ENCODE data around the gene C12orf42.
"Not testable (repeated sequence)": the region's sequence is repeated elsewhere in the genome, so short reads cannot be mapped to it uniquely, and the experiment has no call there.

Gene C12orf42

DNA sequence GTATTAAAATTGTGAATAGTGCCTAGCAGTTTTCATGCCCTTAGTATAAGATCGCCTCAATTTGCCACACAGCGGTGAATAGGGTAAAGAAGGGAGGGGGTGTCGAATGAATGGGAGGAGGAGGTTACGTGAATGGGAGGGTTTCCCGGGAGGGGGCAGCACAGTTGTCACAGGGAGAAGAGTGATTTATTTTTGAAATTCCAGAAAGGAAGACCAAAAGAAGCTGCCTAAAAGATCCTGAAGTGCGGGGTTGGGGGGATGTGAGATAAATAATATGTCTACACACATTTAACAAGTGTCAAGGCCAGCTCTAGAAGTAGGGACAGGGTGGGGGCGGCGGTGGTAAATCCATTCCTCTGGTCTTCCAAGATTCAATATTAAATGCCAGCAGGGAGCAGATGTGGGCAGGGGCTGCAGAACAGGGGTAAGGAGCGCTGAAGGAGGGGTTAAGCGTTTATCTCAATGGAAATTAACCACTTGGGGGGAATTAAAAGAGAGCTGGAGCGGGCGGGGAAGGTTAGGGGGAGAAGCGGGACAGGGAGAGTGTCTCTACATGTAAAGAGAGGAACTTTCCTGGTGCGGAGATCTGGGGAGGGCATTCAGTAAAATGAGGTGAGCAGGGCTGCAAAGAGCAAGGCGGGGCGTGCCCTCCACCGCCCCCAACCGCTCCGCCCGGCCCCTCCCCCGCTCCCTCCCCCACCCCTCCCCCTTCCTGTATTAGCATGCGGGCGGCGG lies 867 bp downstream of the C12orf42 start:
- no peak for DNase-seq (ENCODE audit: low read depth in 2 of 2)

DNA sequence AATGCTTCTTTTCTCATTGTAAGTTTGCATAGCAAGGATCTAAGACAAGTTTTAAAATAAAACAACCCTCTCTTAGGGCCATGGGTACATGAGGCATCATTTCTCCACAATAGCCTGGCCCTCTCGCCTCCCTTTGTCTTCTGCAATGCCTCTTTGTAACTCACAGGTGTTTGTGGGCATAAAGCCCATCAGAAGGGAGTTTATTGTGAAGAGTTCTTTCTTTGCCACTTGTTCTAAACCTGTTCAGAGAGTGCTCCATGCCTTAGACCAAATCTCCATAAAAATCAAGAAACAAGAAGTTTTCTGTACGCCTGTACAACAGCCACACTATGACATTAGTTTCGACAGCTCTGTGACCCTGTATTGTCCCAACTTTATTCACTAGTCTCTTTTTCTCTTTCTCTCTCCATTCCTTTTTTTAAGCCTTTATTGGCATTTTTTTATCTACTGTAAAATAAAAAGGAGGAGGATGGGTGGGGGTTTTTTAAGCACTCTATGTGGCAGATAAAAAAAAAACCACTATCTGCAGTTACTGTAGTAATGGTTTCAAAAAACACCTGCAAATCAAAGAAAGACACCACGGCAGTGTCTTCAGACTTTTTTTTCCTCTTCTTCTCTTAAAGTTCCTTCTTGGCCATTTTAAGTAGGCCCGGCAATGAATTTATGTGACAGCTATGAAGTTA lies 1.6 kb downstream of the C12orf42 start:
- no peak for DNase-seq (ENCODE audit: low read depth in 2 of 2)

DNA sequence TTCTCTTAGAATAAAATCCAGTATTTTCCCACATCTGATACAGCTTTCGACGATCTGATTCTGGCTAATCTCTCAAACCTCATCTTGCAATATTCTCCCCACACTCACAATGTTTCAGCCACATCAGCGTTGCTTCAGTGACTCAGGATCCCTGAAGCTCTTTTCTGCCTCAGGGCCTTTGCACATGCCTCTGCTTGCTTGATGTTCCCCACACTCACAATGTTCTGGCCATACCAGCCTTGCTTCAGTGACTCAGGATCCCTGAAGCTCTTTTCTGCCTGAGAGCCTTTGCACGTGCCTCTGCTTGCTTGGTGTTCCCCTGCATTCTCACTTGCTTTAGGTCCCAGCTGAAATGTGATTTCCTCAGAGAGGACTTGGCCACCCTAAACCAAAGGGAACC lies 2.6 kb downstream of the C12orf42 start:
- DNase-seq (ENCODE audit: low read depth in 2 of 2) = no peak

DNA sequence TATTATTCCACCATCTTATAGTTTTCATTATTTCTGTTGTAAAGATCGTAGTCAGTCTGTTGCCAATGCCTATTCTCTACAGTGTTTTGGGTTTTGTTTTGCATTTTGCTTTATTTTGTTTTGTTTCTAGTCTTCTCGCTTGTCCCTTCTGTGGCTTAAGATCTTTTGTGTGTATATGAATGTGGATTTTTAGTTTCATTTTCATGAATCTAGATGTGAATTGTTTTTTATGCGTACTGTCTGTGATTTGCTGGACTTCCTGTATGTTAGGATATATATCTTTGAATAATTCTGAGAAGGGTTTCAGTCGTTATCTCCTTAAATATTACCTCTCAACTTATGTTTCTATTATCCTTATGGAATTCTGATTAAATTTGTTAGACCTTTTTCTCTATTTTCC lies 13.4 kb downstream of the C12orf42 start:
- DNase-seq (ENCODE audit: low read depth in 2 of 2) = no peak

DNA sequence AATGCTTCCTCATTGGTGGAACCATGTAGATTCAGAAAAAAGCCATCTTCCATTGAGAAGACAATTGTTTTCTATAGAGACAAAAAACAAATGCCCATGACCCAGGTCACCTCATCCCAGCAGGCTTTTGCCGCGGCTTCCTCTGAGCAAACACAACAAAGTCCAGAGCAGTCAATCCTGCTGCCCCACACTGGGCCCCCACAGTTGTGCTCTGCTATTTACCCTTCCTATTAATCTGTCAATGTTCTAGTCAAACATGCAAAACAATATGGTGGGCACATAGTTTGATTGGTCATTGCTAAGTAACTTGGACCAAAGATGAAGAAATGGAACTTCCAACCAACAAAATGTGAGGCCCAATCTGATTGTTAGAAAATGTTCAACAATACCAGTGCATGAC lies 20.7 kb downstream of the C12orf42 start:
- no peak for DNase-seq (ENCODE audit: low read depth in 2 of 2)

DNA sequence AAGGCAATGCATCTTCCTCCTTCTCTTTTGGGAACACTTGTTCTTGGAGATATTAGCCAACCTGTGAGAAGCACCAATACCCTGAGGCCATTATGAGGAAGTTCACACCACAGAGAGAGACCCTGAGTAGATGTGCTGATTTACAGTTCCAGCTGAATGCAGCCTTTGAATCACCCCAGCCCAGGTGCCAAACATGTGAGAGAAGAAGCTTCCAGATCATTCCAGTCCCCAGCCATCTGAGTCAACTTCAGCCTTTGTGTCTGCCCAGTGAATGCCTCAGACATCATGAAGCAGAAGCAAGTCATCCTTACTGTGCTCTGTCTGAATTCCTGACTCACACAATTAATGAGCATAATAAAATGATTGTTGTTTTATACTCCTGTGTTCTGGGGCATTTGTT lies 25.1 kb downstream of the C12orf42 start:
- no peak for DNase-seq (ENCODE audit: low read depth in 2 of 2)

DNA sequence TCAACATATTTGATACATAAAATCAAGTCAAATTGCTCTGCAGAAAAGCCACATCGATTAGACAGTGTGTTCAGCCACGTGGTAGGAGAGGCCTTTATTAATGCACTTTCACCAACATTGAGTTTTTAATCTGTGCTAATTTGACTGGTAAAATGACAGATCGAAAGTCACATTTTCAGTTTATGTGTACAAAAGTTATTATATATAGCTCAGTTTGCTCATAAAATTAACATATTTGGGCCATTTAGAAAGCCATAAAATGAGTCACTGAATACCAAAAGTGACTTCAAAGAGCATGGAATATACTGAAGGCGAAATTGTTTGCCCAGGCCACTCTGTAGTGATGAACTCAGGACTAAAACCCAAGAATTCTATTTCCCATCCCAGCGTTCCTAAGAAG lies 26.0 kb downstream of the C12orf42 start:
- DNase-seq (ENCODE audit: low read depth in 2 of 2) = no peak

DNA sequence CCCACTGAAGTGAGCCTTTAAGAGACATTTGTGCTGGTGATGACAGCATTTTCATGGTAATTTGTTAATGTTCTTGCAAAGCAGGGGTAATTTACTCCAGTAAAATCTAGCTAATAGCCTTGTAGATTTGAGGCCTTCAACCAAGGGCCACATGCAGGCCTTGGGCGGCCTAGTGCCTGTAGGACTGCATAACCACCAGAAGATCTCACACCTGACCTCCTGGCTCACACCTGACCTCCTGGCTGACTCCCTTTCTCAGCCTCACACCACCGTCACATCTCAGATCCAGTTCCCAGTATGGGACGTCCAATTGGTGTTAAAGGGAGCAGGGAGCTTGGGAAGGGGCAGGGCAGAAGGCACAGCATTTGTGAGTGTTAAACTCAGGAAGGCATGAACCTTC lies 26.9 kb downstream of the C12orf42 start:
- DNase-seq (ENCODE audit: low read depth in 2 of 2) = no peak

DNA sequence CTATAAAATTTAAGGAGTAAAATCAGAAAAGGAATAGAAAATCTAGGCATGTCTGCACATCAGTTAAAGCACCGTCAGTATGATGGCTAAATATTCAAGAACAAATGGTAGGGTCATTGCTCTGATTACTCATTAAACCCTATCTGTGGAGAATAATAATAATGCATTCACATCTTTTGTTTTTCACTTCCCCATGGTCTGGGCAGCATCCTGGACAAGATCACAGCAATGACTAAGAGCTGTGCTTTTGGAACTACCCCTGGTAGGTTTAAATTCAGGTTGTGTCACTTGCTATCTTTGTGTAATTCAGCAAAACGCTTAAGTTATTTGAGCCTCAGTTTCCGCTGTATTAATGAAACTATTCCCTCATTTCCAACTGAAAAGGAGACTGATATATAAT lies 33.1 kb downstream of the C12orf42 start:
- DNase-seq (ENCODE audit: low read depth in 2 of 2) = no peak

DNA sequence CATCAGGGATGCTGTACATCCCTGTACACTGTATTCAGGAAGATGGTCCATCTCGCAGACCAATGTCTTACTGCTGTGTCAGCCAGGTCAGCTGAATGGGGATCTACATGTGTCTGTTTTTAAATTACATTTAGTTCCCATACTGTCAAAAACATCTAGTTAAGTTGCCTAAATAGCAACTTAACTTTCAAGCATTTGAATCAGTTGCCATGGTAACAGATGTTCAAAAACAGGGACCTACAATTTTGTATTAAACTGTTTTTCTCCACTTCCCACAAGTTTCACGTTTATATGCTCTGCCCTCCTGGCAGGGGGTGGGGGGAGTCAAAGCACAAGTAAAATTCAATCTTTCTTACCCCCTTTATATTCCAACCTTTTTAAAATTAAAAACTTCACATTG lies 38.3 kb downstream of the C12orf42 start:
- DNase-seq (ENCODE audit: low read depth in 2 of 2) = no peak

DNA sequence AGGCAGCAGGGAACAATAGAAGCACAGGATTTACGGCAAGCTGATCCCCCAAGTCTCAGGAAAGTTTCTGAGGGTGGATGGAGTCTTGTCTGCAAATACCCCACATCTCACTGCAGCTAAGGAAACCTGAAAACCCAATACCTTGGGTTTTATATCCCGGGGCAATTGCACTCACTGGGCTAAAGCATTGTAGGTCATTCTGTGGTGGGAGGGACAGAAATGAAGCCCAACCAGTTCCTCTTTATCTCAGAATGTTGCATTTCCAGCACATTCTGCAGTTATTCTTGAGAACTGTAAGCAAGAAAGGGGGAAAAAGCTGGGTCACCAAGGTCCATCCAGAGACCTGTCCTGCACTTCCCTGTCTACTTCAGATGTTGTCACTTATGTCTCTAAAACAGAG lies 39.8 kb downstream of the C12orf42 start:
- no peak for DNase-seq (ENCODE audit: low read depth in 2 of 2)

DNA sequence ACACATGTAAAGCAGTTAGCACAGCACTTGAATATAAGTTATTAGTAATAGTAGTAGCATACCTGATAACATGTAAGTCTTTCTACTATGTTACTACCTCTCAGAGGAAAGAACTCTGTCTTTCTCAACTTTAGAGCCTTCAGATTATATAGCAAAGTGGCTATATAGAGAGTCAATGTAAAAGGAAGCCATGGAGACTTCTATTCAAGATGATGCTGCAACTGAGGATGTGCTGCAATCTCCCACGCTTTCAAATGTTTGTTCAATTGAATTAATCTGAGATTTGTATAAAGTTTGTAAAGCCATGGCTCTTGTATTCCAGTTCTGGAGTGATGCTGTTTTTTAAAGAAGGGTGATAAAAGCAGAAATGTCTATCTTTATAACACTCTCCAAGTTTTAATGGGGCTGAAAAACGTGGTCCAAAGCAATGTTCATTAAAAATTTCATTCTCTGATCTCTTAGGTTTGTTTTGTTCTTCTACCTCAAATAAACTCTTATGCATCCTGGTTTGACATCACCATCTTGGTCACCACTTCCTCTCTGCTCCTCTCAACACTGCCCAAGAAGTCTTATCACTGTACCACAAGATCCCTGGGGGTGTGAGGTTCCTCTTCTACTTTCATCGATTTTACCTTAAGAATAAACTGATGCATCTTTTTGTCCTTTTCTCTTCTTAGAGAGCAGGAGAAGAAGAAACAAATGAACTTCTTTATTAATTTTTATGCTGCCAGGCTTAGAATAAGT lies 40.6 kb downstream of the C12orf42 start:
- no peak for DNase-seq (ENCODE audit: low read depth in 2 of 2)

DNA sequence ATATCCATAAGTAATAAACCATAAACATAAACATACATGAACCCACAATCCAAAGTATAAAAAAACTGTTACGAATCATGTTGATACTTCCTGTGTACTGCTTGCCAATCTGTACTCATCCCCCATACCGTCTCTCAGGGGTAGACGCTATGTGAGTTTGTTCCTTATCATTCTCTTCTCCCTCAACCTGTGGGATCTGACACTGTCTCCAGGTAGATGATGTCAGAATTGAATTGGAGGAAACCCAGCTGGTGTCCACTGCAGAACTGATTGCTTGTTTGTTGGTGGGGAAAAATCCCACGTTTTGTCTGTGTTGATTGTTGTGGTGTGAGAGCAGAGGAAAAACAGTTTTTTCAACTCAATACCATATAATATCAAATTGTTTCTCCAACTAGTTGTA lies 50.8 kb downstream of the C12orf42 start:
- no peak for DNase-seq (ENCODE audit: low read depth in 2 of 2)

DNA sequence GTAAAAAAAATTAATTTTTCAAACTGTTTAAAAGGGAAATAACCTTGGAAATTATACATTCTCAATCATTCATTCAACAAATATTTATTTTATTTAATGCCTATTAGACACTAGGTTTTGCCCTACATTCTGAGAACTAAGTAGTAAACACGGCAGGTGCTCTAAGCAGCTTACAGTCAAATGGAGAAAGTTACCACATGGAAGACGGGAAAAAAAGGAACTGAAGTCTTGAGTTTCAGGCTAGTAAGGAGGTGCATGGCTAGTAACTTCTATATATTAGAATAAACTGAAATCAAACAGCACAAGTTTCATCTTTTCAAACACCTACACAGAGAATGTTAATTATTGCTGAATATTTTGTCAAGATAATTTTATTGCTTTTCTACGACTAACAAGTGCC lies 52.9 kb downstream of the C12orf42 start:
- no peak for DNase-seq (ENCODE audit: low read depth in 2 of 2)

DNA sequence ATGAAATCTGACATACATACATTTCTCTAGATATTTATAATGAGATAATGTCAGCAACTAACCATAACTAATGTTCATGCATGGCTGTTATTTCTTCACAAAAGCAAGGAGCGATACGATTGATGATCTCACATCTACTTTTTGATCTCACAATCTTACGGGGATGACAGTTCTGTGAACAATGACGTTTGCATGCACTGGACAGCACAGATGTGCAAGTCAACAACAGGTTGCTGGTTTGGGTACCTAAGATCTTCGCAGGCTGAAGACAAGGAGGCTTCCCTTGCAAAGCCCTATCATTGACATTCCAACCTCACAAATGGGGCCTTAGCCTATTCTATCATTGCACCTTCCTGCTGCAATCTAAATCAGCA lies 53.6 kb downstream of the C12orf42 start:
- no peak for DNase-seq (ENCODE audit: low read depth in 2 of 2)

DNA sequence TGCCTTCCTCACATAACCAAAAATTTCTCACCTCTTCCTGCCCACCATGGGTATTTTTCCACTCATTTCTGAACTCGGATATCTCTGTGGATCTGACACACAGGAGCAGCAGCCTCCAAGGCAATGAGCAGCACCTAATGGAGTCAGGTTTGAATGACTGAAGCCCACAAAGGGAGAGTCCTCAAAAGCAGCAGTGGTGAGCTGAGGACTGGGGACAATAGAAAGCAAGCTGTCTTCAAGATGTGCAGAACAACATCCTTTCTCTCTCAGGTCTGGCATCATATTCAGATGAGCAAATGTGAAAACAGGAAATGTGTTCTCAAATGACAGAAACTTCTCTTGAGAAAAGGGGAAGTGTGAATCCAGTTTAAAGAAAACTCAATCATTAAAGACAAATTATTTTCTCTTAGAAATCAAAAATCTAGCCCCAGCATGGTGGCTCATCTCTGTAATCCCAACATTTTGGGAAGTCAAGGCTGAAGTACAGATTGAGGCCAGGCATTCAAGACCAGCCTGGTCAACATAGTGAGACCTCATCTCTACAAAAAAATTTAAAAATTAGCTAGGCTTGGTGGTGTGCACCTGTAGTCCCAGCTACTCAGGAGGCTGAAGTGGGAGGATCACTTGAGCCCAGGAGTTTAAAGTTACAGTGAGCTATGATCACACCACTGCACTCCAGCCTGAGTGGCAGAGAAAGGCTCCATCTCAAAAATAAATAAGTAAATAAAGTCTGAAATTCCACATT lies 54.2 kb downstream of the C12orf42 start:
- DNase-seq (ENCODE audit: low read depth in 2 of 2) = no peak

DNA sequence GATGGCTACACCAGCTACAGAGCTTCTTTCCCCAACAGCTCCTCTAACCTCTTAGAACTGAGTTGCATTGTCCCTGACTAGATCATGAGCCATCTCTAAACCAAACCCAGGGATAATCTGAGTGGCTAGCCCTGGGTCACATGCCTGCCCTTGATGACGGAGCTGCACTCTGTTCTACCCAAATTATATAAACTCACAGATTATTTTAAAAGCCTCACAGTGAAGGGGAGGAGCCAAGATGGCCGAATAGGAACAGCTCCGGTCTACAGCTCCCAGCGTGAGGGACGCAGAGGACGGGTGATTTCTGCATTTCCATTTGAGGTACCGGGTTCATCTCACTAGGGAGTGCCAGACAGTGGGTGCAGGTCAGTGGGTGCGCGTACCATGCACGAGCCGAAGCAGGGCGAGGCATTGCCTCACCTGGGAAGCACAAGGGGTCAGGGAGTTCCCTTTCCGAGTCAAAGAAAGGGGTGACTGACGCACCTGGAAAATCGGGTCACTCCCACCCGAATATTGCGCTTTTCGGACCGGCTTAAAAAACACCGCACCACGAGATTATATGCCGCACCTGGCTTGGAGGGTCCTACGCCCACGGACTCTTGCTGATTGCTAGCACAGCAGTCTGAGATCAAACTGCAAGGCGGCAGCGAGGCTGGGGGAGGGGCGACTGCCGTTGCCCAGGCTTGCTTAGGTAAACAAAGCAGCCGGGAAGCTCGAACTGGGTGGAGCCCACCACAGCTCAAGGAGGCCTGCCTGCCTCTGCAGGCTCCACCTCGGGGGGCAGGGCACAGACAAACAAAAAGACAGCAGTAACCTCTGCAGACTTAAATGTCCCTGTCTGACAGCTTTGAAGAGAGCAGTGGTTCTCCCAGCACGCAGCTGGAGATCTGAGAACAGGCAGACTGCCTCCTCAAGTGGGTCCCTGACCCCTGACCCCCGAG lies 61.3 kb downstream of the C12orf42 start:
- not testable (repeated sequence) for DNase-seq (ENCODE audit: low read depth in 2 of 2)

DNA sequence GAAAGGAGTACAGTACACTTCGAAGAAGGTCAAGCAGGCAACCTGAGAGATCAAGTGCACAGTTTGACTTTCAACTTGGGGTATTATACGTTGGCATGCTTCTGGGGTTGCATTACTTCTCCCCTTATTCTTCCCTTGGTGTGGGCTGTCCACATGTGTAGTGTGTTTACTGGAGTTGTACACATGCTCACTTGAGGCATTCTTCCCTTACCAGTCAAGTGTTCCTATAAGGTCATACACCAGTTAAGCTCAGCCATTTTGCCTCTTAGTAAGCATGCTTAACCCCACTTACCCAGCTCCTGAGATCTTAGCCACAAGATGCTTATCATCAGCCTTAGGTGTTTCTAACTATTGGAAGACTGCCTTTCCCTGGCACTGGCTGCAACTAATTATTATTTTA lies 63.8 kb downstream of the C12orf42 start:
- no peak for DNase-seq (ENCODE audit: low read depth in 2 of 2)

DNA sequence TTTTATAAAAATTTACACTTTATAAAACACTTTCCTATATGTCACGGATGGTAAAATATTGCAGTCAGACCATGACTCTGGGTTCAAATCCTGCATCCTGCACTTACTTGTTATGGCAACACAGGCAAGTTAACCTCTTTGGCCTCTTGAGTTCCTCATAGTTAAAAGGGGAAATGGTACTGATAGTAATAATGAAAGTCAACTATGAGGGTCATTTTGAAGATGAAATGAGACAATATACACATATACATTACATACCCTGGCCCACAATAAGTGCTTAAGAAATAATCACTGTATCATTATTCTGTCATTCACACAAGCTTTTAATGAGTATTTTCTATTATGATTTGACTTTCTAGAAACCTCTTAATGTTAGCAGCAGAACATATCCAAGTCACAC lies 64.4 kb downstream of the C12orf42 start:
- no peak for DNase-seq (ENCODE audit: low read depth in 2 of 2)

DNA sequence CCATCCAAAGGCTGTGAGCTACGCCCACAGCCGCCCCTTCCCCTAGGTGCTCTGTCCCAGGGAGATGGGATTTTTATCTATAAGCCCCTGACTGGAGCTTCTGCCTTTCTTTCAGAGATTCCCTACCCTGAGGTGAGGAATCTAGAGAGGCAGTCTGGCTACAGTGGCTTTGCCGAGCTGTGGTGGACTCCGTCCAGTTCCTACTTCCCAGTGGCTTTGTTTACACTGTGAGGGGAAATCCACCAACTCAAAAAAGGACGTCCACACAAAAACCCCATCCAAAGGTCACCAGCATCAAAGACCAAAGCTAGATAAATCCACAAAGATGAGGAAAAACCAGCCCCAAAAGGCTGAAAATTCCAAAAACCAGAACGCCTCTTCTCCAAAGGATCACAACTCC lies 70.1 kb downstream of the C12orf42 start:
- DNase-seq (ENCODE audit: low read depth in 2 of 2) = not testable (repeated sequence)

Data from stimulated activated CD4-positive, alpha-beta T cell treated with anti-CD3 and anti-CD28 coated beads, Interleukin-1b, Interleukin-23, amount 100 ng/mL, for 1 hour (primary cell).